ENCODE results near the gene NOX3. TPM values are rescaled to one million over a fixed set of nuclear protein-coding genes. Genes with fewer than 3 reads are reported as not detected.
"Not testable (repeated sequence)": the region's sequence is repeated elsewhere in the genome, so short reads cannot be mapped to it uniquely, and the experiment has no call there.

NOX3 gene
- polyA plus RNA-seq, 3 donors, result 1.2 to 2.7 (median 1.8) TPM

DNA sequence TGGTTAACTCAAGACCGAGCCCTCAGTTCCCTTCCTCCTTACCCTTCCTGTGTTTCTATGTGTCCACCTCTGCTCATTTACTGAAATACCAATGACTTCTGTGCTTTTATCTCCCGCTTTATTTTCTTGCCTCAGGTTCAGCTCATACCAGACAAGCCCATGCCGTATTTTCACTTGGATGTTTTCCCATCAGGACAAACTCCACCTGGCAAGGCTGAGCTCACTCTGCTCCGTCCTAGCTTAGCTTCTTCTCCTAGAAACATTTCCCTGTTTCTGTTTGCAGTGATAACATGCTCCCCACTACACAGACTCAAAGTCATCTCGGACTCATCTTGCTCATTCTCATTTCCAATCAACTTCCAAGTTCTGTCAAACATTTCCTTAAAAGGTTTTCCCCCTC is 84.4 kb downstream of the NOX3 start:
- no peak for DNase-seq

DNA sequence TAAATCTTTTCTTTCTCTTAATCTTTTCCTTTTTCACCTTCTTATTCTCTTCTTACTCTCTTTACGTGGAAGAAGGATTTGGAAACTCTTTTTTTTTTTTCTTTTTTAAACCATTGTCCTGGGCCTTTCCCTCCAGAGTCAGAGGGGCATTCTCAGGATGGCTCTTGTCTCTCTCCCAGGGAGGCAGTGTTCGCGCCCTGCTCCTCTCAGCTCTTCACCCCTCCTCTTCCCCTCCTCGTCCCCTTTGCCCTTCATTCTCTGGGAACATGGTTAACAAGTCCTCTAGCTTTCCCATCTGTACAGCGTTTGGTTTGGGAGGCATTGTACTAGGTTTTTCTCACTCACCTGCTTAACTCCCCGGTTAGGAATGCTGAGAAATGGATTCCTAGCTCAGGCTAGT is 89.3 kb downstream of the NOX3 start:
- no peak for DNase-seq

- no peak for DNase-seq
Observed at GRCh38 chr6:155364844-155365437, 90.7 kb downstream of the NOX3 start.

- DNase-seq, result not testable (repeated sequence)
Observed at GRCh38 chr6:155364021-155364420, 91.6 kb downstream of the NOX3 start.

GRCh38 chr6:155362968-155363632 is 92.5 kb downstream of the NOX3 start:
- DNase-seq, result not testable (repeated sequence)

DNA sequence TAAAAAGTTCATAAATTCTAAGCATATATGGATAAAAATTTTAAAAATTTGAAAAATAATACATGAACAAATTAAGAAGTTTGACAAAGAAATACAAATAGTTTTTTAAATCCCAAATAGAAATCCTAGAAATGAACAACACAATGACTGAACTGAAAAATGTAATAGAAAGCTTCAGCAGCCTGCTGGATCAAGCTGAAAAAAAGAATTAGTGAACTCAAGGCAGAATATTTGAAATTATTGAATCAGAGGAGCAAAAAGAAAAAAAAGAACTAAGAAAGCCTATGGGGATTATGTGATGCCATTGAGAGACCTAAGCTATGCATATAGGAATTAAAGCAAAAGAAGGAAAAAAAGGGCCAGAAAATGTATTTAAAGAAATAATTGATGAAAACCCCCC is 101.5 kb downstream of the NOX3 start:
- no peak for DNase-seq

- no peak for DNase-seq
Observed at GRCh38 chr6:155352811-155353210, 102.8 kb downstream of the NOX3 start.

- DNase-seq, result no peak
Observed at GRCh38 chr6:155352130-155352420, 103.6 kb downstream of the NOX3 start.

- DNase-seq, result no peak
Observed at GRCh38 chr6:155351273-155352129, 104.1 kb downstream of the NOX3 start.

DNA sequence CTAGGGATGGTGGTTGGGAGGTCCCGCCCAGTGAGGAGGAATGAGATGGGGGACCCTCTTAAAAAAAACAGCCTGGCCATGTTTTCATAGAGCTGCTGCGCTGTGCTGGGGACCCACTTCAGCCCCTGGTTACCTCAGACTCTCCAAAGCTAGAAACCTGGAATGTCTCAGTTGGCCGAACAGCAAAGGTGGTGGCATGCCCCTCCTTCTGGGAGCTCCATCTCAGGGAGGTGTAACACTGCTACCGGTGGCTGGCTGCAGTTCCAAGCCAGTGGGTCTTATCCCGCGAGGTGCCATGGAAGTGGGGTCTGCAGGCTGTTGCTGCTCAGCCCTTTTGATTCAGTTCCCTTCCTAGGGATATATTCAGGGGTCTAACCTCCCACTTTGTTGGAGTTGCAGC is 105.7 kb downstream of the NOX3 start:
- no peak for DNase-seq

DNA sequence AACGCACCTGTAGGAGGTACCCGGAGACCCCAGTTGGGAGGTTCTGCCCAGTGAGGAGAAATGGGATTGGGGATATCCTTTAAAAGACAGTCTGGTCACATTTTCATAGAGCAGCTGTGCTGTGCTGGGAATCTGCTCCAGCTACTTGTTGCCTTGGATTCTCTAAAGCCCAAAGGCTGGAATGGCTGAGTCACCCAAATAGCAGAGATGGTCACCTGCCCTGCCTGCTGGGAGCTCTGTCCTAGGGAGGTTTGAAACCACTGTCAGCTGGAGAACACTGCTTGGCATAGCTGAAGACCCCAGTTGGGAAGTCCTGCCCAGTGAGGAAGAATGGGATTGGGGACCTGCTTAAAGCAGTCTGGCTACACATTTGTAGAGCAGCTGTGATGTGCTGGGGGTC is 106.5 kb downstream of the NOX3 start:
- DNase-seq, result no peak

GRCh38 chr6:155347800-155348199 is 107.8 kb downstream of the NOX3 start:
- no peak for DNase-seq

GRCh38 chr6:155346957-155347356 is 108.7 kb downstream of the NOX3 start:
- no peak for DNase-seq

Other genes with a start within 250 kb of the NOX3 start
- 1 to 10 TPM; 1.1 to 3.5 (median 3.0) TPM for gene CLDN20, start 191.8 kb downstream of the NOX3 start, polyA plus RNA-seq (ENCODE audit: insufficient read length in 3 of 3)
- gene TFB1M, start 141.4 kb downstream of the NOX3 start, polyA plus RNA-seq (ENCODE audit: insufficient read length in 3 of 3), result 10 to 100 TPM; 16.4 to 23.7 (median 22.7) TPM